NCI-H187 treated with DMSO at 0.1 percent for 48 hours (cell line): ENCODE results near the gene SPAAR.

Source experiments
- DNase-seq: peaks from one replicate; lab custom pipeline; 2025; lab: John Stamatoyannopoulos, UW

The SPAAR gene

GRCh38 chr9:35948901-35949318 is 39.6 kb downstream of the SPAAR start:
- DNase-seq: no peak

DNA sequence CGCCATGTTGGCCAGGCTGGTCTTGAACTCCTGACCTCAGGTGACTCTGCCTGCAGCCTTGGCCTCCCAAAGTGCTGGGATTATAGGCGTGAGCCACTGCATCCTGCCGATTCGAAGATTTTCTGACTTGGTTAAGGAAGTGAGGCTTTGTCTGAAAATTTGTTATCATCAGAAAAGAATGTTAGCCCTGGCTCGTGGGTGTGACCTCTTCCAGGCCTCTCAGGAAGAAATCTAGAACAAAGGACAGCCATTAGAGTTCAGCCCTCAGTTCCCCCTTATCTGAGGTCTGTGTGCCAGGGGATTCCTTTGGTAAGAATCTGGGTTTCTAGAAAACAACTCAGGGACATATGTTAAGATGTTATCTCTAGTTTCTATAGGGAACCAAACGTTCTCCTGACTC is 42.4 kb downstream of the SPAAR start:
- no peak for DNase-seq

- no peak for DNase-seq
These were observed 43.4 kb downstream of the SPAAR start for GRCh38 chr9:35952526-35953191.

DNA sequence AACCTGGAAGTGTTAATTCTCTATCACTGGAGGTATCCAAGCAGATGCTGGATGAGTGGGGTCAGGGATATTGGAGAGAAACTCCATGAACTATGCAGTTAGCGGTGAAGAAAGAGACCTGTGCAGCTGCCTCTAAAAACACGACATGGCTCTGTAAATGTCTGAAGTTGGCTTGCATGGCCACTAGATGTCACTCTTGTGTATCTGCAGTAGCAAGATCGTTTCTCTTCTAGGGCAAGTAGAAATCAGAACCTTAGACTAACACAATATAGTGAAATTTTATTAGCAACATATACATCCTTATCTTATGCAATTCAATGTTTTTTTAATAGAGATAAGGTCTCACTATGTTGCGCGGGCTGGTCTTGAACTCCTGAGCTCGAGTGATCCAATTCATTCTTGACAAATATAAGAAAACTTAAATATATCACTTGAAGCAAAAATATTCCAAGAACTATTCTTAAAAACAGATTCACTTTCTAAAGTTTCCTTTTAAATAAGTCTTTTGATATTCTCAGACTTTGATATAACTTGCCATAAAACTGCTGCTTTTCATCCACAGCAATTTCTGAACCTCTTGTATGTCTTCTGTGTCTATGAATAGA is 45.8 kb downstream of the SPAAR start:
- DNase-seq: no peak

GRCh38 chr9:35956651-35957050 is 47.4 kb downstream of the SPAAR start:
- no peak for DNase-seq

DNA sequence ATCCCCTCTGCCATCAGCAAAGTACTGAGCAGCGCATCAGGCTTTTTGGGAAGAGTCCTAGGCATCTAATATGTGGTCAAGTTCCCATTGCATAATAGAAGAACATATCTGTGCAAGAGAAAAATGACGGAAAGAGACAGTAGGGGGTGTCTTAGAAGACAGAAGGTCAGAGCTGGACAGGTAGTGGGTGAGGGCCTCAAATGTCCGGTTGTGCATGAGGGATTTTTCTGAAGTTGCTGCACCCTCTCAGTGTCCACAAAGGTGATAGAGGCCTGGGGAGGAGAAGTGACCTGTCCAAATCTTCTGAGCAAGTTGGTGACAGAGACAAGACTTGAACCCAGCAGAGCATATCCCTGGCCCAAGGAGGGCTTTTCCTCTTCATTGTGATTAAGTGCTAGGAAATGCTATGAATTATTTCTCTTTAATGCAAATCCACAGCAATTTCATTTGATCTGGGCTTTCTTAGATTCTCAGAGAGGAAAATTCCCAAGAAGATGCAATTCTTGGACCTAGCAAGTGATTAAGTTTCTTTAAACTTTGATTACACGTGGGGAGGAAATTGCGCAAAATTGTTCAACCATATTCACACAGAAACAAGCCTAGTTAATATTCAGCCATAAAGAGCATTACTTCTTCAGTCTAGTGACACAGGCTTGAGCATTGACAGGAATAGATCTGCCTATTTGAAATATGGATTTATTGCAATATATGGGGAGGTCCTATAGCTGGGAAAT is 49.0 kb downstream of the SPAAR start, which contains the start of gene OR2S2:
OR2S2 (minus strand) TSS at position 51 of the 734 bp plus-strand sequence. CDS start 56 bp downstream, outside the sequence.
- no peak for DNase-seq

DNA sequence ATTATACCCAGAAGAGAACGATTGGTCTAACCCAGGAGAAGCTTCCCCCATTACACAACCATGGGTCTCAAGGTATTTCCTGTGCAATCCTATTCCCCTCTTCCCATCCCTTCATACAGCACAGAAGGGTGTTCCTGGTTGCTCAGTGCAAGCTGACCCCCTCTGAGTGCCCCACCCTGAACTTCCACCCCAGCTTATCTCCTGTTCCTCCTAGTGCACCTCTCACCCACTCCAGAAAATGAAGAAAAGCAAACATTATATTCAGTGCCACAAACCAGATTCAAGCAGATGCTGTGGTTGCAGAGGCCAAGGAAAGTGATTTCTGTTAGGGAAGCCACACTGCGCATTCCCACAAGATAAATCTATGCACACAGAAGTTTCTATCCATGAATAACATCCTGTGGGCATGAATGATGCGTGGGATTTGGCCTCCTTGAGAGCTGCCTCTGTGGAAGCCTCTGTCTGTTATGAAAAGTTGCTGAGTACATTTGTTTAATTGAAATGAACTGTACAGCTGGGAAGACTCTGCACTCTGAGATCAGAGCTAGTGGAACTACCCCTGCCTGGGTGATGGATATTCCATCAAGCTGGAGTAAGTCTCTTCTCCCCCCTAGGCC is 50.9 kb downstream of the SPAAR start:
- no peak for DNase-seq
